NAMALWA (cell line): ENCODE data around the gene MIEN1.
"Not testable (repeated sequence)": the region's sequence is repeated elsewhere in the genome, so short reads cannot be mapped to it uniquely, and the experiment has no call there.

Experiments used
- DNase-seq: peaks from one replicate; pipeline ENCODE4 v3.0.0-alpha.2; 2015; ENCODE audit warnings: low spot score

Gene MIEN1

DNA sequence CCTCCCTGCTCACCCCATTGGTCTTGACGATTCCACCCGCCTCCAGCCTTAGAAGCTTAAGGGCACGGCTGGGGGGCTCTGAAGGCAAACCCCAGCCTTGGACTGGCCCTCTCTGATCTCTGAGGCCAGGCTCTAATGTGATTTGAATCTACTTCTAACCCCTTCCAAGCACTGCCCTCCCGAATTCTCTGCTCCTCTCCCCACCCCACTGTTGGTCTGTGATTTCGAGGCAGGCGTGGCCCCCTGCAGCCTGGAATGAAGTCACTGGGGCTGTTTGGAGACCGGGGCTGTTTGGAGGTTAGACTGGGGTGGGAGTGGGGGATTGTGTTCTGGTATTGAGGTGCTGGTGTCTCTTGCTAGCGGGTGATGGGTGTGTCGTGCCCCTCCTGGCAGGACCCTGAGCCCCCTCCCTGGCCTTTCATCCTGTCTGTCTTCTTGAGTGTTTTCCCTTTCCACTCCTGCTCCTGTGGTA, 9.6 kb upstream of the MIEN1 start:
- no peak for DNase-seq

- no peak for DNase-seq
Measured at GRCh38 chr17:39738983-39739884, 8.9 kb upstream of the MIEN1 start.

DNA sequence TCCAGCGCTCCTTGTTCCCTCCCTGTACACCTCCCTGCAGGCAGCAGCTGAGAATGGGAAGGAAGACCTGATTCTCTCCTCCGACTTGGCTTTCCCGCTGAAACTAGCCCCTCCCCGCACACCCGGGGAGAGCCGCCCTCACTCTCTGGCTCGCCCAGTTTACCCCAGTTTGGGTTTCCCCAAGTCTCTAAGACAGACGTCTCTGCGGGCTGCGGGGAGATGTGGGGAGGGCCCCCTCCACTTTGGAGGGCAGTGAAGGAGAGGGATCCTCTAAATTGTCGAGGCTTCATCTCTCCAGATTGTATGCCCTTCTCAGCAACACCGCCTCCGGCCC, 8.2 kb upstream of the MIEN1 start:
- DNase-seq, result no peak

GRCh38 chr17:39737760-39738567, 7.6 kb upstream of the MIEN1 start, which contains the start of gene GRB7:
Gene GRB7, plus strand, starts transcription at chr17:39737938. Its CDS starts 4,364 bp downstream, at chr17:39742302.
- no peak for DNase-seq

GRCh38 chr17:39737206-39737759, 7.0 kb upstream of the MIEN1 start:
- DNase-seq, result no peak

DNA sequence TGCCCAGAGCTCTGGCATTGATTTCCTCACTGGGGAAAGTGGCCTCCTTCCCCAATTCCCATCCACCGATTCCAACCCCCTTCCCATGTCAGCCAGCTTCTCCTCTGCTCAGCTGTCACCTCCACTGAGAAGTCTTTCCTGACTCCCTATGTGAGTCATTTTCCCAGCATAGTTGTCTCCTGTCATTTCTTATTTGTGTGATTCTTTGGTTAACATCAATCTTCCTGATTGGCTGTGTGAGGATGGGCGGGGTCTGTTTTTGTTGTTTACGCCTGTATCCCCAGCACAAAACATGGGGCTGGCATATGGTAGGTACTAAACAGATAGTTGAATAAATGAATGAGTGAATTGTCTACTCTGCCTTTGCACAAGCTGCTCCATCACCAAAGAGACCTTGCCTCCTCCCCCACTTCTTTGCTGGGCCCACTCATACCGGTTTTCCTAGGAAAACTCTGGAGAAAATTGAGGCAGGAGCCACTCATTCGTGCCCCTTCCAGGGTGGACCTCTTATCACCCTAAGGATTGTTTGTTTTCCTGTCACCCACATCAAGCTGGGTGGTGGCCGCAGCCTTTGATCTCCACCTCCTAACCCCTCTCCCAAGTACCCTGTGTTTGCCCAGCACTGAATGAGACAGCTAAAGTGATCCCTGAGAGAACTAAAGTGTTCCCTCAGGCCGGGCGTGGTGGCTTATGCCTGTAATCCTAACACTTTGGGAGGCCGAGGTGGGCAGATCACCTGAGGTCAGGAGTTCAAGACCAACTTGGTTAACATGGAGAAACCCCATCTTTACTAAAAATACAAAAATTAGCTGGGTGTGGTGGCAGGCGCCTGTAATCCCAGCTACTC, 6.2 kb upstream of the MIEN1 start:
- DNase-seq, result no peak

DNA sequence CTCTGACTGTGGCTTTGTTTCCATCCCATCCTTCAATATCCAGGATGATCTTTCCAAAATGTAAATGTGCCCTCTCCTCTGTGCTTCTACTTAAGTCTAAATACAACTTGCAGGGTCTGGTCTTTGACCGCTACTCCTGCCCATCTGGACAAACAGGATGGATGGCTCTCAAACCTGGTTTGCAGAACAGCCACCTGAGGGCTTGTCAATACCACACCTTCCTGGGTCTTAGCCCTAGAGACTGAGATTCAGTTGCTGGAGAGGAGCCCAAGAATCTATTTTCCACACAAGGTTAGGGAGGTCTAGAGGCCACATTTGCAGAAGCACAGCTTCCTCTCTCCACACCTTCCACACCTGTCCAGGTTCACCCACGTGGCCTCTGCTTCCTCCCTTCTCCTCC, 5.5 kb upstream of the MIEN1 start:
- DNase-seq, result no peak

GRCh38 chr17:39732586-39732985, 2.3 kb upstream of the MIEN1 start:
- DNase-seq, result no peak

GRCh38 chr17:39729280-39729851, 966 bp downstream of the MIEN1 start:
- DNase-seq, result no peak

DNA sequence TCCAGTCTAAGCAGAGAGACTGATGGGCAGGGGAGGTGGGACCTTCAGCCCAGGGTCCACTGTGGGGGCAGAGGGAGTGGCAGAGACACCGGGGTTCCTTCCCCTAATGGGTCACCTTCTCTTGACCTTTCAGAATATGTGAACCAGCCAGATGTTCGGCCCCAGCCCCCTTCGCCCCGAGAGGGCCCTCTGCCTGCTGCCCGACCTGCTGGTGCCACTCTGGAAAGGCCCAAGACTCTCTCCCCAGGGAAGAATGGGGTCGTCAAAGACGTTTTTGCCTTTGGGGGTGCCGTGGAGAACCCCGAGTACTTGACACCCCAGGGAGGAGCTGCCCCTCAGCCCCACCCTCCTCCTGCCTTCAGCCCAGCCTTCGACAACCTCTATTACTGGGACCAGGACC, 2.8 kb downstream of the MIEN1 start:
- DNase-seq, result no peak

DNA sequence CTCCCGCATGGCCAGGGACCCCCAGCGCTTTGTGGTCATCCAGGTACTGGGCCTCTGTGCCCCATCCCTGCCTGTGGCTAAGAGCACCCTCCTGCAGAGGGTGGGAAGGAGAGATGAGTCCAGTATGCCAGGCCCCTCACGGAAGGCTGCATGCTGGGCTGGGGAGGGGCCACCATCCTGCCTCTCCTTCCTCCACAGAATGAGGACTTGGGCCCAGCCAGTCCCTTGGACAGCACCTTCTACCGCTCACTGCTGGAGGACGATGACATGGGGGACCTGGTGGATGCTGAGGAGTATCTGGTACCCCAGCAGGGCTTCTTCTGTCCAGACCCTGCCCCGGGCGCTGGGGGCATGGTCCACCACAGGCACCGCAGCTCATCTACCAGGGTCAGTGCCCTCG, 3.7 kb downstream of the MIEN1 start:
- no peak for DNase-seq

GRCh38 chr17:39725923-39726322, 4.4 kb downstream of the MIEN1 start:
- DNase-seq, result not testable (repeated sequence)

- no peak for DNase-seq
Measured at GRCh38 chr17:39724731-39725130, 5.6 kb downstream of the MIEN1 start.

DNA sequence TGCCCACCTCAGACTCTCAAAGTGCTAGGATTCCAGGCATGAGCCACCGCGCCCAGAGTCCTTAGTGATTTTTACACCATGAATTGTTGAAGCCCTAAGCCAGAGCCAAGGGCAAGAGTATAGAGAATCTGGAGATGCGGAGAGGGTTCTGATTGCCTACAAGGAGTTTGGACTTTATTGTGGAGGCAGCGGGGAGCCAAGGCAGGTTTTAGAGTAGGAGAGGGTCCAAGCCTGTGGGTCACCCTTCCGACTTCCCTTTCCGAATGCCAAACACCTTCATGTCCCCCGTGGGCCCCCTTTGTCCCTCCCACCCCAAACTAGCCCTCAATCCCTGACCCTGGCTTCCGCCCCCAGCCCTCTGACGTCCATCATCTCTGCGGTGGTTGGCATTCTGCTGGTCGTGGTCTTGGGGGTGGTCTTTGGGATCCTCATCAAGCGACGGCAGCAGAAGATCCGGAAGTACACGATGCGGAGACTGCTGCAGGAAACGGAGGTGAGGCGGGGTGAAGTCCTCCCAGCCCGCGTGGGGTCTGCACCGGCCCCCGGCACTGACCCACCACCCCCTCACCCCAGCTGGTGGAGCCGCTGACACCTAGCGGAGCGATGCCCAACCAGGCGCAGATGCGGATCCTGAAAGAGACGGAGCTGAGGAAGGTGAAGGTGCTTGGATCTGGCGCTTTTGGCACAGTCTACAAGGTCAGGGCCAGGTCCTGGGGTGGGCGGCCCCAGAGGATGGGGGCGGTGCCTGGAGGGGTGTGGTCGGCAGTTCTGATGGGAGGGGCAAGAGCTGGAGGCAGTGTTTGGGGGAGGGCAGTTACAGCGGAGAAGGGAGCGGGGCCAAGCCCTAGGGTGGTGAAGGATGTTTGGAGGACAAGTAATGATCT, 7.1 kb downstream of the MIEN1 start:
- peak; percentile 47 for DNase-seq

GRCh38 chr17:39722104-39722503, 8.2 kb downstream of the MIEN1 start:
- DNase-seq, result no peak

DNA sequence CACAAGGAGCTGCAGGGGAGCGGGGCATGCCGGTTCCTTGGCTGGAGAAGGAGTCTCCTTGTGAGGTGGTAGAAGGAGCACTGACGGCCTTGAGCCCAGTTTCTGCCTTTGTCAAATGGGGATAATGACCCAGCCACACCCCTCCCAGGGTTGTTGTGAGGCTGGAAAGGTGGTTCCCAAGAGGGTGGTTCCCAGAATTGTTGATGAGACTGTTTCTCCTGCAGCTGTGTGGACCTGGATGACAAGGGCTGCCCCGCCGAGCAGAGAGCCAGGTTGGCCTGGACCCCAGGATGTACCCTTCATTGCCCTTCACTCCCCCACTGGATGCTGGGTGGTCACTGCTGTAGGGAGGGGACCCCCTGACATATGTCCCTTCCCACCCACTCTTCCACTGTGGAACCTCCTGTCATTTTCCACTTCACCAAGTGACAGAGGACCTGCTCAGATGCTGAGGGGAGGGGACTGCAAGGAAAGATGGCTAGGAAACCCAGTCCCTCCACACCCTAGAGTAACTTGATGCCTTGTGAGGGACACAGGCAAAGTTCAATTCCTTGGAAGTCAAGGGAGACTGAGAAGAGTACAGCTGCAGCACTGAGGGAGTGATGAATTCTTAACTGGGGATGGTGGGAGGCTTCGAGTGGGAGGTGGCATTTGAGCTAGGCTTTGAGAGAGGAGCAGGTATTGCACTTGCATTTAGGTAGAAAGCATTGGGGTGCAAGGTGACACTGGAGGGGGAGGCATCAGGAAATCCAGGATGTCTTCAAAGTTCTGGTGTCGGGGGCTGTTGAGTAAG, 10.6 kb downstream of the MIEN1 start:
- DNase-seq, result no peak

DNA sequence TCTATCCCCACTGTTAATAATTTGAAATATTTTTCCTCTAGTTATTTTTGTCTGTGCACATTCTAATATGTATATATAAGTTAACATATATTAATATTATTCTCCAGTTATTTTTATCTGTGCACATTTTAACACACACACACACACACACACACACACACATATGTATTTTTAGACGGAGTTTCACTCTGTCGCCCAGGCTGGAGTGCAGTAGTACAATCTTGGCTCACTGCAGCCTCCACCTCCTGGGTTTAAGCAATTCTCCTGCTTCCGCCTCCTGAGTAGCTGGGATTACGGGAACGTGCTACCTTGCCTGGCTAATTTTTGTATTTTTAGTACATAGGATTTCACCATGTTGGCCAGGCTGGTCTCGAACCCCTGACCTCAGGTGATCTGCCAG, 12.7 kb downstream of the MIEN1 start:
- DNase-seq, result no peak

DNA sequence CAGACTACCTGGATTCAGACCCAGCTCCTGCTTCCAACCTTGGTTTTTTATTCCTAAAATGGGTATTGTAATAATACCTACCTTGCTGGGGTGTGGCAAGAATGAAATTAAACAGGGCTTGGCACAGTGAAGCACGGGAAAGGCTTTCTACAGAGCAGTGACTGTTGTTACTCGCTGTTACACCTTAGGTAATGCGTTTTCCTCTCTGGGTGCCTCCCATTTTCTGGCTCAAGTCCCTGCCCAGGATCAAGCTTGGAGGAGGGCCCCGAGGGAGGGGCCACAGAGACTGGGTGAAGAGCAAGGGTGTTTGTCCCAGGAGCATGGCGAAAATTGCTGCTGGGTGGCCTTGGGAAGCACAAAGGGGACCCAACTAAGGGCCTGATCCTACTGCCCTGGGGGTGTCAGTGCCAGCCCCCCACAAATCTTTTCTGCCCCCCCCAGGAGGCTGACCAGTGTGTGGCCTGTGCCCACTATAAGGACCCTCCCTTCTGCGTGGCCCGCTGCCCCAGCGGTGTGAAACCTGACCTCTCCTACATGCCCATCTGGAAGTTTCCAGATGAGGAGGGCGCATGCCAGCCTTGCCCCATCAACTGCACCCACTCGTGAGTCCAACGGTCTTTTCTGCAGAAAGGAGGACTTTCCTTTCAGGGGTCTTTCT, 13.3 kb downstream of the MIEN1 start:
- no peak for DNase-seq
